DMS114 treated with DMSO at 0.1 percent for 48 hours (cell line): Measurements from ENCODE around the gene SVIL.
A peak's percentile ranks its signal among the peaks of the same experiment; 100 is the strongest.
"Not testable (repeated sequence)": the region's sequence is repeated elsewhere in the genome, so short reads cannot be mapped to it uniquely, and the experiment has no call there.

Source experiments
- DNase-seq: peaks from one replicate; lab custom pipeline; 2025; ENCODE audit not compliant: unreplicated experiment; lab: John Stamatoyannopoulos, UW

SVIL gene

DNA sequence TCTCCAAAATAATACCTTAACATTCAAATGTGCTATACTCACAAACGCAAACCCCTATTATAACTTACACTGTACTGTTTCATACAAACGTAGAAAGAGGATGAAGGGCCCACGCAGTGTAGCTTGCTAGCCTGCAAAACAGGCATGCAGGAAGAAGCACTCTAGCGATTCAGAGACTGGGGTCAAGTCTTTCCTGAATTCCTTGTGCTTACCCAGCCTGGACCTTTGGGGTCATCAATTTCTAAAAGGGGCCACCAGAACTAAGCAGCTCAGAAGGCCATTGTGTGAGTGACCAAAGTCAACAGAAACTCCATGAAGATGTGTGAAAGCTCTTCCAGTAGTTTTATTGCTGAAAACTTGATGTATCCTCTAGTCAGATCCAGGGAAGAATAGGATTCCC, 111.9 kb downstream of the SVIL start:
- no peak for DNase-seq

DNA sequence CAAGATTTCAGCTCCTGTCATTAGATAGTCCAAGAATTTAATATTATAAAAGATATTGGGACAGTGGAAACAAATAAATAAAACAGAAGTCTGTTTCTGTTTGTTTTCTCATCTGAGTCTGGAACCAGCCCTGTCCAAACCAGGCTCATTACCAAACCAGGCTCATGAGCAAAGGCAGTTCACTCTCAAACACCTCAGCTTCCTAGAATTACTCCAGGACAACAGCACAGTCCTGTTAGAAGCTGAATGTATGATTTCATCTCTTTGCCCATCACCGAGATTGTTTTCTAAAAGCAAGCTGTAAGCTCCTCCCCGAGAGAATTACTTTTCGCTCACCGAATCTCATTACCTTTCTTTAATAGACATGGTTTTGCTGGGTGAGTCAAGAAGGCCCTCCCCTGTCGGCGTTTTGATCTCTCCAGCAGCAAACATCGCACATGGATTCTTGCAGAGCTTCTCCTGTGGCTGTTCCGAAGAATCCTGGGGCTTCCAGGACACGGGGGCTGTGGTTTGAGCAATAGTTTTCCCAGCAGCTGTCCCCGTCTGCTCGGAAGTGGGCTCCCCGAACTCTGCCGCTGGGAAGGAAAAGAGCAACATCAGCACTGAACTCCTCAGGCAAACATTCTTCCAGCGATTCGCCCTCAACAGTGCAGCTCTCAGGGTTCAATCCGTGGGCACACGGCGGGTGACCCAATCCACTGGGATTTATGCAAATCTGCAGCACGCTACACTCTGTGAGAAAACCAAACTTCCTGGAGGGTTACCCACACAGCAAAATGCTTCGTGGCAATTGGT, 112.5 kb downstream of the SVIL start:
- DNase-seq: no peak

DNA sequence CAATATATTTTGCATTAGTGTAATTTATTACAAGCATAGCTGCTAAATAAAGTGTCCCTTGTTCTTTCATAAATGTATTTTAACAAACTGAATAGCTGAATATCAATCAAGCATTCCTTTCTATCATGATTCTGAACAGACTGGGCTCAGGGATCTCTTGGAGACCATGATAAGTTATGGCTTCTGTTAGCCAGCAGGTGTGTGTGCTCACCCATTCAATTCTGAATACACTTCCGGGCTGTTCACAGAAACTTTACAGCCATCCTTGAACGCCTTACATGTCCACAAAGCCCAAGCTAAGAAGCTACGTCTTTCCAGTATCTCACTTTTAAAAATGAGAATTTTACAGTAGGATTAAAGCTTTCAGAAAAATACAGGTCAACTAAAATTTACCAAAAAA, 115.1 kb downstream of the SVIL start:
- DNase-seq: no peak

DNA sequence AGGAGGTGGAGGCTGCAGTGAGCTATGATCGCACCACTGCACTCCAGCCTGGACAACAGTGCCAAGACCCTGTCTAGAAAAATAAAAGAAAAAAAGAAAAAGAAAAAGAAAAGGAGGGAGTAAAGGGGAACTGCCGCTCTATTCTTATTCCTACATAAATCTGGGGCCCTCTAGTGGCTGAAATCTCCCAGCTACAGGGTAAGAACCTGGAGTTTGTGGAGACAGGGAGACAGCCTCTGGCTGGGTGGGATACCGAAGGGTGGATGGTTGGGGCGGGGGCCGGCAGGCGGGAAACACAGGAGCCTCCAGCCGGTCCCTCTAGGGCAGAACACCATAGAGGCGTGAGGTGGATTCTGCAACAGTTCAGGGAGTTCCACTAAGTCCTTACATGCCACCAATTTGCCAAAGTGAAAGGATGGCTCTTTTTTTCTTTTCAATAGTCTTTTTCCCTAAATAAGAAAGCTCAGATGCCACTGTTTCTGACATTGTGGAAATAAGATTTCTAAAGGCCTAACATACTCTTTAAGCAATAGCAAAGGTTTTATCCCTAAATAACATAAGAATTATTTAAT, 117.3 kb downstream of the SVIL start:
- peak; percentile 30 for DNase-seq

DNA sequence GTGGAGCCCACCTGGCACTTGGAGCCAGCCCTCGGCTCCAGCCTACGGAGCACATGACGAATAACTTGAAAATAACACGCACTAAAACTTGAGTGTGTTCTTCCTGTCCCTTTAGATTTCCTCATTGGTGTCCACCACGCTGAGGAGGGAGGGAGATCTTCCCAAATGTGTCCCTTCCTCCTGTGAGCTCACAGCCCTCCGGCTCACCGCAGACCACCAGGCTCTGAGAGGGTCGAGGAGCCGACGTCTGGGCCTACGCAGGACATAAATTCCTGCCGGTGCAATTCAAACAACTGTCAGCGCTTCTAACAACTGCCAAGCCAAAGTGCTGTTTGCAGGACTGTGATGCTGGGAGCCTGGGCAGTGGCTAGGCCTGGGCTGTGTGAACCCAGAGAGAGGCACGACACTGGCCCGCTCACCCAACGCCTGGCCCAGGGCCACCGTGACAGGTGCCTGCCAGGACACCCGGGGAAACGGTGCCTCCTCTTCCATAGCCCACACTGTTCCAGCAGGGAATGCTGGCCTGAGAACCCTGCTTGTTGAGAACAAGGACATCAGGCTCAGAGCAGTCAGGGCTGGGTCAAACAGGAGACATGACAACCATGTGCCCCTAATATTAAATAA, 118.3 kb downstream of the SVIL start:
- DNase-seq: not testable (repeated sequence)

DNA sequence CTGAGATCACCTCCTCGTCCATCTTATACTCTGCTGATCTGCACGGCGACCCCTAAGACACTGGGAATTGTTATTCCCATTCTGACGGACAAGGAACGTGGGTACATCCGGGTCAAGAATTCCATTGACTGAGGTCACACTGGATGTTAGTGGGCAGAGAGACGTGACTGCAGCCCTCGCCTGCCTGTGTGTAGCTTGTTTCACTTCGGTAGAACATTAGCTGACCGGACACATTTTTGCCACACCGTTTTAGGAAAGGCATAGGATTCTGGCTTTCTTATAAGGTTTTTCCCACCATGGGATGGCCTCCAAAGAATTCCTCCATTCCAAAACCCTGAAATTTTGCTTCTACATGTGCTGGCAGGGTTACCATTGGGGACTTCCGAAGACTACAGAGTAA, 118.9 kb downstream of the SVIL start:
- DNase-seq: not testable (repeated sequence)

DNA sequence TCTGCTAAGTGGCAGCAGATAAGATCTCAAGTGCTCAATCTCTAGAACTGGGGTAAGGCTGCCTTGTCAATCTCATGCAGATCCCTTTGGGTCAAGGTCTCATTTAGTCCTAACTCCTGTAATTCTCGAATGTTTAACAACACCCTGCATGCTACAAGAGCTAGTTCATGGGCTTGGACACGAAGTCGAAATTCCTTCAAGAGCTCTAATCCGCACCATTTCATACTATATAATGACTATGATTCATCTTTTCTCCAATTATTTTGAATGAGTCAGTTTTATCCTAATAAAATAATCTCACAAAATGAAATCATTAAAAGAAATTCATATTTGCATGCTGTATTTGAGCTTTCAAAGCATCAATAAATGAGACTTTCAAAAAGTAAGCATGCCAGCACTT, 119.7 kb downstream of the SVIL start:
- not testable (repeated sequence) for DNase-seq

DNA sequence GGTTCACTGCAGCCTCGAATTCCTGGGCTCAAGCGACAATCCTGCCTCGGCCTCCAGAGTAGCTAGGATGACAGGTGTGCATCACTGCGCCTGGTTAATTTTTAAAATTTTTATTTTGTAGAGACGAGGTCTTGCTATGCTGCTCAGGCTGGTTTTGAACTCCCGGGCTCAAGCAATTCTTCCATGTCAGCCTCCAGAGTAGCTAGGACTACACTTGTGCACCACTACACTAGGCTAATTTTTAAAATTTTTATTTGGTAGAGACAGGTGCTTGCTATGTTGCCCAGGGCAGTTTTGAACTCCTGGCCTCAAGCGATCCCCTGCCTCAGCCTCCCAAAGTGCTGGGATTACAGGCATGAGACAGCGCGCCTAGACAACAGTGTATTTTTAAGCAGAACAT, 120.5 kb downstream of the SVIL start:
- no peak for DNase-seq

DNA sequence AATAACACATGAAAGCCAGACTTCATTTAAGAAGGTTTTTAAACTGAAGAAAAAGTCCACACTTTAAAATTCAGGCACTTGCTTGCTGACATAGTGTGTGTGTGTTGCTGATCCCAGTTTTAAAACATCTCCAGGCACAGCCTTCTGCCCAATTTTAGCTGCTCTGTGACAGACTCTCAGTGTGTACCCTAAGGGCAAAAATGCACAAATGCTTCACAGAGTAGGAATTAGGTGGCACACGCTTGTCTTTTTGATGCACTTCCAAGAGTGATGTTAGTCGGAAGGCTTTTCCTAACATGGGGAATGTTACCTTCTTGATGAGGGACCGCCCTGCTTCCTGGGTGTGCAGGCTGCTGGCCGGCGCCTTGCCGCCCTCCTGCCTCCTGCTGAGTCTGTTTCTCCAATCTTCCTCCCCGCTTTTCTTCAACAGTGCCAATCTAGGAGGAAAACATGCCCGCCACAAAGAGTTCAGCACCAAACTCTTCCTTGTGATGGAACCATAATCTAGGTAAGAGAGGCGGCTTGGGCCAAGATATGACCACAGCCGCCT, 122.3 kb downstream of the SVIL start:
- no peak for DNase-seq

DNA sequence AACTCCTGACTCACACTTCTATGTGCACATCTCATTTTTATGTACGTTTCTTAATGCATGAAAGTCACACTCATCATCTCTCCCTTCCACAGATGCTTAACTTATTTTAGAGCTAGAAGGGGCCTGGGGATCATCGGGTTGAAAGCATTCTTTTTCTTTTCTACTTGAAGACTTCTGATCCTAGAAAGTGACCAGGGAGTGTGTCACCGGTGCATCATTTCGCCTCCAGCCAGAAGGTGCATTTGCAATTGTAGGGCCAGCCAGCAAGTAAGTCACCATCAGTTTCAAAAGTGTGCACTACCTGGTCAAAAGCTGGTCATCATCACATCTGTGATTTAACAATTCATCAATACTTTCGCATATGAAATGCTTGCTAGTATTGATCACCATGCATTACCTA, 123.0 kb downstream of the SVIL start:
- DNase-seq: not testable (repeated sequence)

DNA sequence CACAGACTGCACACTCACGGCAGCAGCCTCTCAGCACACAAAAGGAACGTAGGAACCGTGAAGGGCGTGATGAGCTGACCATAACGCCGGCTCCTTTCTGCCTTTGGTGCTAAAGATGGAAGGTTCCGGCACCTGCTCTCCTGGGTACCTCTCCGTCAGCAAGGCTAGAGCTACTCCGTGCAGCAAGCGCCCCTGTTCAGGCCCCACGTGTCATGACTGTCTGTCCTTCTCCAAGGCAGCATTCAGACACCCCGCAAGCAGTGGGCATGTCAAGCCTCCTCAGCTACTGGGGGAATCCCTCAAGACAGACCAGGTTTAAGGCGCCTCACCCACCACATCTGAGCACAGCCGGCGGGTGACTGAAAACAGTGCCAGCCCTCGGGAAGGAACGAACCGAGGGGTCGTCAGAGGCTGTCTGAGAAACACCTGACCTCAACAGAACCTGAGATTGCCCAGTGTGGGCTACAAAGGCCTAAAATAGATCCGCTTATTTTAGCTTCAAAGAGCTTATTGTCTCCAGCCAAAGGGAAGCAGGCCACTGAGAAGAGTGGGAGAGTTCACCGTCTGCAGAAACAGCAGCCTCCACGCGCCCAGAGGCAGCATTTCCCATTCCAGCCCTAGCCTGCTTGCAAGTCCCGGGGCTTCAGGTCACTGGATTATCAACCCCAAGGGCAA, 124.2 kb downstream of the SVIL start:
- DNase-seq: not testable (repeated sequence)

DNA sequence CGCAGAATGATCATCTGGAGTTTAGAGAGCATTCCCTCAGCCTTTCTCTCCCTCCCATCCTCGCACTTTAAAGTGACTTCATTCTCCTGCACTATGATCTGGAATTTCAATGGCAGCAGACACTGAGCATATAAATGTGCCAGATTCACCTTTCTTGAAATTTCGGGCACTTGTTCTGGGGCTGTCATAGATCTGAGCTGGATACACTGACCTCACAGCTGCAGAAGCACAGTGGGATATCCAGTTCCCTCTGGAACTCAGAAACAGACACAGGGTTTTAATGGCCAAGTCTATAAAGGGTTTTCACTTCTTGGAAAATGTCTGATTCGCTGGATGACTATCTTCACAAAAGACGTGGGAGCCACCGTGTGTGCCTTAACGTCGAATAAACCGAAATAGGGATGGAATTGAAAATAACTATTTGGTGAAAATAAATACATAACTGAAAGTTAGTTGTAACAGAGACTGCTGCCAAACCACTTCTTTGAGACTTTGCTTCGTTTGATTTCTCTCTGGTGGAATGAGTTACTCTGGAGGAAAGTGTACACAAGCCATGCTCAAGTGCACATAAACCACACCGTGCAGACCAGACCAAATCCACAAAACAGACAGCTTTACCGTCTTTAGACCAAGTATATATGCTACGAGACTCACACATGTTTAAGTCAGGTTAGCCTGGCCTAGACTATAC, 126.1 kb downstream of the SVIL start:
- DNase-seq: no peak

DNA sequence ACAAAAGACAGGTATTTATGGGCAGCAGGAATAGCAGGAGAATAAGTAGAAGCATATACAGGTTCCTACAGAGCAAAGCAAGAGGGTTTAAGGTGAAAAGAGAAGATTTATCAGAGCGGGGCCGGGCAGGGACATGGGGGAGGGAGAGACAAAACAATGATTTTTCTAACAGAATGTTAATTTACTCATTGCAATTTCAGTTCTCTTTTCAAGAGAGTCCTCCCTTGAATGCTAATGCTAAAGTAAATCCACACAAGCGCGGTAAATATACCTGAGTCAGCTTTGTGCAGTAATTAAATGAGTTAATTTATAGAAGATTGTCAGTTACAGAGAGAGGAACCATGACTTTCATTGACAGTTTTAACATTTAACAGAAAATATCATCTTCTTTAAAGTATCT, 127.0 kb downstream of the SVIL start:
- not testable (repeated sequence) for DNase-seq

DNA sequence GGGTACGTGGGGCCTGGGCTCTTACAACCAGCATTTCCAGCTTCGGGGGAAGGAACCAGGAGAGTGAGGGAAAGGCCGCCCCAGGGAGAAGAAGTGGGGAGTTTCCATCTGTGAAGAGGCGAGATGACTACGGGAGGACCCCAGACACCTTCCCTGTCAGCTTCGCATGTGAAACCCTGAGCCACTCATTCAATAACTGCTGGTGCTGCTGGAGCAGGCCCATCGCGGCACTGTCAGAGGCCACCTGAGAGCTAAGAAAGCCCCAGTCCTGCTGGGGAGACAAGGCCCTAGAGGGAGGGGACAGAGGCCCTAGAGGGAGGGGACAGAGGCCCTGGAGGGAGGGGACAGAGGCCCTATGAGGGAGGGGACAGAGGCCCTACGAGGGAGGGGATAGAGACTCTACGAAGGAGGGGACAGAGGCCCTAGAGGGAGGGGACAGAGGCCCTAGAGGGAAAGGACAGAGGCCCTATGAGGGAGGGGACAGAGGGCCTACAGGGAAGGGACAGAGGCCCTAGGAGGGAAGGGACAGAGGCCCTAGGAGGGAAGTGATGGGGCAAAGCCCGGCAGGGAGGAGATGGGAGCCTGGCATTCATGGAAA, 128.3 kb downstream of the SVIL start:
- DNase-seq: not testable (repeated sequence)

DNA sequence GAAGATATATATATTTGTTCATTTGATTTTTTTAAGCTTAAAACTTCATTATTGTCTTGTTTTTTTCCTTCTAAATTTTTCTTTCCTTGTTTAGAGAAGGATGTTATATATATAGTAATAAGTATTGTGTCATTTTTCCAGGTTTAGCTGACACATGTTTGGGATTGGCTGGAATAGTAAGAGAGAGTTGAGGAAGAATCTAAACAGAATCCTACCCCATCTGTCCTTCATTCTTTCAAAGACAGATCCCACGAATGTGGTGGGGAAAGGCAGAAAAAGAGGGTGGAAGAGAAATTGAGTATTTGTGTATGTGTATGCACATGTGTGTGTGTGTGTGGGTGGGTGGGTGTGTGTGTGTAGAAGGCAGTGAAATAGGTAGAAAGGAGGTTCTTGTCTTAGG, 132.4 kb downstream of the SVIL start:
- no peak for DNase-seq

DNA sequence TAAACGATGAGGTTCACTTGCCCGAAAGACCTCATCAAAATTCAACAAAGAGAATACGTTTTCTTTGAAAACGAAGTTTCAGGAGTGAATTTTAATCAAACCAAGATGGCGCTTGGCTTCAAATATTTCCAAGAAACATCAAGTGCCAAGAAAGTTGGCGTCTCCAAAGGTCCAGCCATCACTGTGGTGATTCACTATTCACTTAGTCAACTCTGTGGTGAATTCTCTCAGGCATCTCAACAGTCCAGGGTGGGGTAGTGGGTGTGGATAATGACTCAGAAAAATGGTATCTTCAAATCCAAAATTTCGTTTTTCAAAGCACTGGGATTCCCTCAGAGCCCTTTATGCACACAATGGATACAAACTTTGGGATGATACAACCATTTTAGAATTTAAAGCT, 133.1 kb downstream of the SVIL start:
- no peak for DNase-seq

DNA sequence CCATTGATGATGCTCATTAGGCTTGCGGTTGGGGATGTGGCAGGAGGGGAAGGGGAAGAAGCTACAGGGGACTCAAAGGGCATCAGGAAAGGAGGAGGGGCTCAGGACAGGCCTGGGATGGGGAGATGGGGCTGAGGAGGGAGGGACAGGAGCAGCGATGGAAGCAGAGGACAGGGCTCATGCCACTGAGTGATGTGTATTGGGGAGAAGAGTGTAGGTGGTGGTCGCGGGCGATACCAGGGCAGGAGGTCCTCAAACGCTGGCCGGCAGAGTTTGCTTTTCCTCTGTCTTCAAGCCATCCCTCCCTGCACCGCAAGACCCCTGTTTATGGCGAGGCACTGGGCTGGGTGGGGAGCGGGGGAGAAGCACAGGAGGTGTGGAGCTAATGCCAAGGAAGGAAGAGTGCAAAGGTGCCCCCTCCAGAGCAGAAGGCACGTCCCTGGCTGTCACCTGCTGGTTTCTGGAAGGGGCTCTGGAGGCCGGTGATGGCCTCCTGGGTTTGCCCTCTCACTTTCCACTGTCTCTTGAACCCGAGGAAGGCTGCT, 134.7 kb downstream of the SVIL start:
- DNase-seq: no peak

DNA sequence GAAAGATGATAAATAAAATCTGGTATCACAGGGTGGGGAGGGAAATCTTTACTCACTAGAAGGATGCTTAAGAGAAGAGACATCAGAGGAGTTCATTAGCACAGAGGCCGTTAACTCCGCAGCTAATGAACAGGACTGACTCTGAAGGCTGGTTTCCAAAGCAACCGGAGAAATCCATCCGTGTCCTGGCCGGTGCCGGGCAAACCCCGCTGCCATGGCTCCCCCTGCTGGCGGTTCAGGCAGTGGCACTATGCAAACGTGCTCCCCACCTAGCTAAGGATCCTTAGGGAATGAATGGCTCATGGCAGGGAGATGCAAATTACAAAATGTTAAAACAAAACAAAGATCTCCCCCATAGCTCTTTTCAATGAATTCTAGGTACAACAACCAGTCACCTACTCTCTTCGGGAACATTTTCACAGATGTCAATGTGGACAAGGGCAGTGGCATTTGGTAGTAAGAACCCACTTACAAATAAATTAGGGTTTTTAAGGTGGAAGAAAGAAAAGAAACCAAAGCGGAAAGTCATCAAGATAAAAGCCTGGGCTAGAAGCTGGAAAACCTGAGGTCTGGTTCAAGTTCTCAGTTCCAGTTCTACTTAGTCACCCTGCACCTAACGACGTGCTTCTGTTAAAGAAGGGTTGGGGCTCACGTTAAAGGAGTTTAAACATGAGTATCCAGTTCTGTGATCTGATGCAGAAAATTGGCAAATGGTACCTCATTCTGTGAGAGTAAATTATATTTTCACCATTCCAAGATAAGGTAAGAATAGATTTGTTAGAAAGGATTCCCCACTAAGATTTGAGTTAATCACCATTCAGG, 138.2 kb downstream of the SVIL start:
- peak; percentile 58 for DNase-seq

DNA sequence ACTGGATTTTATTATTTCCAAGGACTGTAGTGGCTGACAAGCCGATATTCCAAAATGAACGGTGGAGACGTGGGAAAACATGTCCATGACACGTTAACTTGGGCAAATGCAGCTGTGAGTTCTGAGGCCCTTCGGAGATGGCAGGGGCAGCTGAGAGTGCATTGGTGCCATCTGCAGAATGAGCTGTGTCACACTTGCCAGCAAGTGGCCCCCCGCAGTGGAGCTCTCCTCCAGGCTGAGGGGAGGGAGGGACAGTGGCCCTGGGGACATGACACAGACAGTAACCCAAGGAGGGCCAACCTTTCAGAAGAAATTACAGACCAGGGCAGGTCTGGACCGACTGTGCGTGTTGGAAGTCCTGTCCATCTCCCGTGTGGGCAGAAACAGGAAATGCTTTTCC, 139.4 kb downstream of the SVIL start:
- no peak for DNase-seq
